GM10248 (cell line): ENCODE measurements around the gene KHDC4.

ENCODE experiments used
- CTCF ChIA-PET: fragments of 300-600 bp; sonication (Branson Sonifier 250); formaldehyde crosslinking; extraction: SDS; loops from one replicate; lab custom pipeline; 2021; ENCODE audit warnings: antibody characterized with exemption; lab: Yijun Ruan, JAX
- POLR2A ChIA-PET: fragments of 350-650 bp; sonication (Branson Sonifier 250); formaldehyde crosslinking; extraction: SDS; loops from one replicate; lab custom pipeline; 2020; ENCODE audit warnings: antibody characterized with exemption; lab: Yijun Ruan, JAX
- DNase-seq: peaks from one replicate; pipeline ENCODE4 v3.0.0; 2012; ENCODE audit errors: extremely low spot score
- TF ChIP-seq, protein P1 (sequence below): IDR thresholded peaks from 2 replicates; pipeline ENCODE4 v1.5.1; 2012; ENCODE audit warnings: mild to moderate bottlenecking, low read depth; ENCODE audit errors: extremely low read depth, missing control alignments, control extremely low read depth

The KHDC4 gene

DNA sequence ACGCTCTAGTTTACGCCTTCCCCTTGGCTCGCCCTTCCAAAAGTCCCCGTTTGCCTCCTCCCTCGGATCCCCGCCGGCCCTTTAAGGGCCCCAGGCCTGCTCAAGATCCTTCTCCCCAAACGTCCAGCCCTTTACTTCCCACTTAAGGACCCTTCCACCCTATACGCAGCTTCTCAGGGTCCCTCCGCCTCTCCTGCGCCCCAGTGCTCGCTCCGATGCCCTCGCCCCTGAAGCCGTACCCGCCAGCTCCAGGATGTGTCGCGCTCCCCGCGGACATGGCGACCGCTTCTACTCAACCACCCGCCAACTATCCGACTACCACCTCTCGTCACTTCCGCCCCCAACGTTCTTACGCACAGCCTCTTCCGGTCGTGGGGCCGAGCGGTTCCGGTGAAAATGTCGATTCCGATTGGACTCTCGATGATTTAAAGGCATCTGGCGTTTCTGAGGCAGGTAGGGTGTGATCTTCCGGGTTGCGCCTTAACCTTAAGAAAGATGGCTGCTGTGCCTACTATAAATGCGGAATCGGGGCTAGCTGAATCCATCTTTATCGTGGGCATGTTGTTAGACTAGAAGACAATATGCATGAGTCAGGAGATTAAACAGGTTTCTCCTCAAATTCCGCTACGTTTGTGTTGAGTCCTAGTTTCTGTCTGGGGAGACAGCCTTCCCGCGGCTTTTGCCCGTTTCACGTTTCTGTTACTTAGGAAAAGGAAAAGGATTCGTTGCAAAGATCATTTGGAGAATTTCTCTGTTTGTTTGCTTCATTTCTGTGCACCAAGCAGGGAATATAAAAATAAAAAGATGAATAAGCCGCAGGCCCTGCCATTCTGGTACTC, at the start of gene KHDC4:
KHDC4 (minus strand) TSS at position 317 of the 839 bp plus-strand sequence; CDS start at position 277, 40 bp downstream.
- TF ChIP-seq, protein P1, sequence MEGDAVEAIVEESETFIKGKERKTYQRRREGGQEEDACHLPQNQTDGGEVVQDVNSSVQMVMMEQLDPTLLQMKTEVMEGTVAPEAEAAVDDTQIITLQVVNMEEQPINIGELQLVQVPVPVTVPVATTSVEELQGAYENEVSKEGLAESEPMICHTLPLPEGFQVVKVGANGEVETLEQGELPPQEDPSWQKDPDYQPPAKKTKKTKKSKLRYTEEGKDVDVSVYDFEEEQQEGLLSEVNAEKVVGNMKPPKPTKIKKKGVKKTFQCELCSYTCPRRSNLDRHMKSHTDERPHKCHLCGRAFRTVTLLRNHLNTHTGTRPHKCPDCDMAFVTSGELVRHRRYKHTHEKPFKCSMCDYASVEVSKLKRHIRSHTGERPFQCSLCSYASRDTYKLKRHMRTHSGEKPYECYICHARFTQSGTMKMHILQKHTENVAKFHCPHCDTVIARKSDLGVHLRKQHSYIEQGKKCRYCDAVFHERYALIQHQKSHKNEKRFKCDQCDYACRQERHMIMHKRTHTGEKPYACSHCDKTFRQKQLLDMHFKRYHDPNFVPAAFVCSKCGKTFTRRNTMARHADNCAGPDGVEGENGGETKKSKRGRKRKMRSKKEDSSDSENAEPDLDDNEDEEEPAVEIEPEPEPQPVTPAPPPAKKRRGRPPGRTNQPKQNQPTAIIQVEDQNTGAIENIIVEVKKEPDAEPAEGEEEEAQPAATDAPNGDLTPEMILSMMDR, result no peak
- POLR2A ChIA-PET, result interaction anchor here (0.6 to 2.5 kb wide), 6 partner anchors 8 to 407 kb away, joined by 3 to 14 read pairs (median 3); no protein-coding TSS in a partner anchor

DNA sequence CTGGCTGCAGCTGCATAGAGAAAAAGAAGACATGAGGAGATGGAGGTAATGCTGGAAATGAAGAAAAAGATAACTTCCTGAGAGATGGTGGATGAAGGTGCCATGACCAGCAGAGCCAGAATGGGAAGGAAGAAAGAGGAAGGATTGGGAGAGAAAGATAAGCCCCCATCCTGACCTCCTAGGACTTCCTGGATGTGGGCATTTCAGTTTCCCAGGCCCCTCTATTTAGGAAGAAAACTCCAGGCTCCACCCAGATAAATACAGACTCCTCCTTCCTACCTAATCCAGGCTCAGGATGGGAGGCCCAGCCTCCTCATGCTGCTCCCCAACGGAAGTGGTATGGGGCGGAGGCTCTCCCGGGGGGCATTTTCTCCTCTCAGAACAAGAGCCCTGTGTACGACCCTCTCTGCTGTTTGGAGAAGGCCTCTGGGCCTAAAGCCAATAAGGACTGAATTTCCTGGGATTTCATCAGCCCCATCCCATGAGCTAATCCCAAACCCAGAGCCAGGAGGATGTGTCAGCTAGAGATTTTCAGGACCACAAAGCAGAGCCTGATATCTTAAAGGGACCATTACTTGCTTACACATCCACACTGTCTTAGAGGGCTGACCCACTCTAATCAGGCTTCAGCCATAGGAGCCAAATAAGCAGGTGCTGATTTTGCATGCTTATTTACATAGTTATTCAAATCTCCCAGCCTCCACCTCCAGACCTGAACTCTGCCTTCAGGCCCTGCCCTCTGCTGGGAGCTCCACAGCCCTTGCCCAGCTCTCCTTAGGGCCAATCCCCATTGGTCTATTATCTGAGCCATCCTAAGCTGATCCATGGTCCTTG, 49.2 kb upstream of the KHDC4 start:
- POLR2A ChIA-PET, result interaction anchor here (0.6 to 0.7 kb wide), 2 partner anchors 43 to 48 kb away, joined by 3 to 4 read pairs; no protein-coding TSS in a partner anchor
- no peak for DNase-seq
- CTCF ChIA-PET, result interaction anchor here (0.8 to 19.5 kb wide), 10 partner anchors 10 to 733 kb away, joined by 3 to 215 read pairs (median 6); partner anchors contain the start of gene KHDC4
- TF ChIP-seq, protein P1, result no peak

More for the DNA sequence above, at the start of gene KHDC4:
- CTCF ChIA-PET, result interaction anchor here (0.7 to 4.4 kb wide), 13 partner anchors 10 to 347 kb away, joined by 3 to 42 read pairs (median 4); partner anchors contain the start of gene ARHGEF2
- DNase-seq, result peak; percentile 95

DNA sequence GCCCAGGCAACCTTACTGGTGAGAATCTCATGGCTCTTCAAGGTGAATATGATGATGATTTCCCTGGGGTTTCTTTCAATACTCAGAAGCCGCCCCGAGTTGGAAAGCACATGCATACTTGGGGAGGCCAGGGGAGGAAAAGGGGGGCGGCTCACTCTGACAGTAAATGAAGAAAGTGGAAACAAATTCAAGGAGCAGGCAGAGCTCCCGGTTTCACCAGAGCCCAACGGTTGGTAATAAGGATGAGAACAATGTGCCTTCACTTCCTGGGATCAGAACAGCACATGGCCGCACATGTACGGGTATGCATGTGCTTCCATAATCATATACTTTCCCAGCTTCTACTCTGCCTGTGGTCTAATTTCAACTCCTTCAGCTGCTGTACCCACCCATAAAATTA, 47.9 kb upstream of the KHDC4 start:
- DNase-seq, result no peak
- CTCF ChIA-PET, result interaction anchor here (1.9 to 19.5 kb wide), 5 partner anchors 11 to 84 kb away, joined by 4 to 215 read pairs (median 15); partner anchors contain the start of gene KHDC4
- POLR2A ChIA-PET, result no interaction called here

DNA sequence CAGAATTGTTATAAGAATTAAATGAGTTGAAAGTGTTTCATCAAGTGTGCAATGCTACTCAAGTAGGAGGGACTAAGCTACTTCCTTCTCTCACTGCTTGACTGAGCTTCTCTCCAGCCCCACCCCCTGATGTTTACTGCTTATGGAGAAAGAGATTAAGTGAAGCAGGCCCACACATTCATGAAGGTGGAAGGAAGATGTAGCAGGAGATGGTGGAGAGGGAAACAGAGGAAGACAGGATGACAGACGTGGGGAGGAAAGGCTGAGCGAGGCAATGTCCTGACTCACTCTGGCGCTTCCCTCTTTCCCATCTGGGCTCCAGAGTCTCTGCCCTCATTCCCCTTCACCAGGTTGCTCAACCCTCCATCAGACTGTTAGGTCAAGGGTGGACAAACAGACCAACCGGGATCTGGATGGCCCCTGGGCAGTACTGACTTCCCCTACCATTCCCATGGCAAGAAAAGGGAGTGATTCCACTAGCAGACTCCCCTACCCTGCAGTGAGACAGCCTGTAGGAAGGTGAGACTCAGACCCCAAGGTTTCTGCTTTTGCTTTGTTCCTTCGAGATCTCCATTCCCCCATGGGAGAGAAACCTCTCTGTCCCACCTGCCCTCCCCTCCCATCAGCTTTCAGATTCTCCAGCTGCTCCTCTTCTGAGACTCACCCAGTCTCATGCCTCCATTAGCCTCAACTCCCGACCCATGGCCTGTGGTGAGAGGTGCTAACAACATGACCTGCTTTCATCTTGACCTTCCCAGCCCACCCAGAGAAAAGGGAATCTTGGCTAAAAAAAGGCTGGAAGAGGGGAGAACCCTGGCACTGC, 47.3 kb upstream of the KHDC4 start:
- CTCF ChIA-PET, result interaction anchor here (1.0 to 19.5 kb wide), 5 partner anchors 12 to 99 kb away, joined by 3 to 215 read pairs (median 5); no protein-coding TSS in a partner anchor
- peak; percentile 67 for DNase-seq
- TF ChIP-seq, protein P1, result no peak
- POLR2A ChIA-PET, result interaction anchor here (0.5 to 0.8 kb wide), 3 partner anchors 35 to 151 kb away, joined by 3 to 4 read pairs (median 3); no protein-coding TSS in a partner anchor

More for the DNA sequence above, 47.9 kb upstream of the KHDC4 start:
- TF ChIP-seq, protein P1, result no peak

DNA sequence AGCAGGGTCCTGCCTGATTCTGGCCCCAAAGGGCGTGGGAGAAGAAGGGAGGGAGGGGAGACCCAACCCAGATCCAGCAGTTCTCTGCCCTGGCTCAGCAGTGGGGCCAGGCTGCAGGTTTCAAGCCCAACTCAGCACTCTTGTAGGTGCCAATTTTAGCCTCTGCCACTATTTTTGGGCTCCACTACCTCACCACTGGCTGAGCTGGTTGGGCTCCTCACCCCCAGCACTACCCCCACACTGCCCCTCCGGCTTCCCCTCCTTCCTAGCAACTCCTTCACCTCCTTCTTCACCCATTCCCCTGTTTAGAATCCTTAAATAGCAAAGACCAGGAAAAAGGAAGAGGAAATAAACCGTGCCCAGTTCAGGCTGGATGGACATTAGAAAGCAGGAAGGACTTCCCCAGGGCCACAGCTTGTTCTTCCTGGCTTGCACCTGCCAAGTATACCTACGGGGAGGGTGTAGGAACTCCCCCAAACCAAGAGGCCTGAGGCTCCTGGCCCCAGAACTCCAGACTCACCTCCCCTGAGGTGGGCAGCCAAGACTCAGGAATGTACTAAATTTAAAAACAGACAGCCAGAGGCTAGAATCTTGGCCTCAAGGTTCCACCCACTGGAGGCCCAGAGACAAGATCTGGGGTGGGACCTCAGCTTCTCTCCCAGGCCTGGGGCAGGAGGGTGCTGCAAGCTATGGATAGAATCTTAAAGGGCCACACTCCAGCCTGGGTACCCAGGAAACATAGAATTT, 45.6 kb upstream of the KHDC4 start:
- POLR2A ChIA-PET, result interaction anchor here (0.5 to 1.1 kb wide), 2 partner anchors 9 to 147 kb away, joined by 4 to 6 read pairs; no protein-coding TSS in a partner anchor

More for the DNA sequence above, 45.6 kb upstream of the KHDC4 start:
- TF ChIP-seq, protein P1, result no peak
- DNase-seq, result no peak
- CTCF ChIA-PET, result interaction anchor here (1.2 to 19.5 kb wide), 6 partner anchors 13 to 55 kb away, joined by 3 to 215 read pairs (median 38); no protein-coding TSS in a partner anchor
